Measurements from ENCODE around the gene ZNF735. TPM values are rescaled to one million over a fixed set of nuclear protein-coding genes. Genes with fewer than 3 reads are reported as not detected.
"Not testable (repeated sequence)": the region's sequence is repeated elsewhere in the genome, so short reads cannot be mapped to it uniquely, and the experiment has no call there.

ZNF735 gene
- total RNA-seq, 2 experiments from 2014 or later: not detected

DNA sequence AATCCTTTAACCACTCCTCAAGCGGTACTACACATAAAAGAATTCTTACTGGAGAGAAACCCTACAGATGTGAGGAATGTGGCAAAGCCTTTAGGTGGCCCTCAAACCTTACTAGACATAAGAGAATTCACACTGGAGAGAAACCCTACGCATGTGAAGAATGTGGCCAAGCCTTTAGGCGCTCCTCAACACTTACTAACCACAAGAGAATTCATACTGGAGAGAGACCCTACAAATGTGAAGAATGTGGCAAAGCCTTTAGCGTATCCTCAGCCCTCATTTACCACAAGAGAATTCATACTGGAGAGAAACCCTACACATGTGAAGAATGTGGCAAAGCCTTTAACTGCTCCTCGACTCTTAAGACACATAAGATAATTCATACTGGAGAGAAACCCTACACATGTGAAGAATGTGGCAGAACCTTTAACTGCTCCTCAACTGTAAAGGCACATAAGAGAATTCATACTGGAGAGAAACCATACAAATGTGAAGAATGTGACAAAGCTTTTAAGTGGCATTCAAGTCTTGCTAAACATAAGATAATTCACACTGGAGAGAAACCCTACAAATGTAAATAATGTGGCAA is 12.8 kb downstream of the ZNF735 start:
- H3K27ac Mint-ChIP-seq; H3K27me3 Mint-ChIP-seq; POLR2A ChIA-PET; DNase-seq; H3K4me1 Mint-ChIP-seq; H3K36me3 Mint-ChIP-seq (ENCODE audit: low read depth); H3K4me3 Mint-ChIP-seq; CTCF ChIA-PET: not testable (repeated sequence)
- peaks cover 49% of the 10 kb centered on the region for H3K9me3 Mint-ChIP-seq

DNA sequence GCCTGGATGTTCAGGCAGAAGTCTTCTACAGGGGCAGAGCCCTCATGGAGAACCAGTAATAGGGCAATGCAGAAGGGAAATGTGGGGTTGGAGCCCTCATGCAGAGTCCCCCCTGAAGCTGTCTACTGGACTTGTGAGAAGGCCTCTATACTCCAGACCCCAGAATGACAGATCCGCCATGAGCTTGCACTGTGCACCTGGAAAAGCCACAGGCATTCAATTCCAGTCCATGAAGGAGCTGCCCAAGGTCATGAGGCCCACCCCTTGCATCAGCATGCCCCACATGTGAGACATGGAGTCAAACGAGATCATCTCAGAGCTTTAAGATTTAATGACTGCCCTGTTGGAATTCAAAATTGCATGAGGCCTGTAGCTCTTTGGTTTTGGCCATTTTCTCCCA is 16.4 kb downstream of the ZNF735 start:
- H3K9me3 Mint-ChIP-seq: peaks cover 61% of the 10 kb centered on the region
- no peak overlapping the region for H3K4me3 Mint-ChIP-seq
- H3K36me3 Mint-ChIP-seq (ENCODE audit: low read depth): peaks cover 3% of the 10 kb centered on the region
- DNase-seq: no peak
- ChIA-PET CTCF (no interaction called here), POLR2A (no interaction called here)
- H3K4me1 Mint-ChIP-seq: no peaks in the 10 kb centered on the region
- H3K27ac Mint-ChIP-seq: no peak overlapping the region
- no peaks in the 10 kb centered on the region for H3K27me3 Mint-ChIP-seq

DNA sequence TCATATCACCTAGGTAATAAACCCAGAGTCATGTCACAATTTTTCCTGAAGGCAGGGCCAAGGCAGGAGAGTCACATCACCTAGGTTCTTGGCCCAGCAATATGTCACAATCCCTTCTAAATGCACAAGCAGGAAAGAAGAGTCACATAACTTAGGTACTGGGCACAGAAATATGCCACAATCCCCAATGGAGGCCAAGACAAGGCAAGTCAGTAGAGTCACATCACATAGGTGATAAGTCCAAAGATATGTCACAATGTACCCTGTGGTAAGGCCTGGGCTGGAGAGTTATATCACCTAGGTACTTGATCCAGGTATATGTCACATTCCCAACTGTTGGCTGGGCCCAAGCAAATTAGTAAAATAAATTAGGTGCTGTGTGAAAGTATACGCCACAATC is 21.2 kb downstream of the ZNF735 start, which contains the start of gene ZNF679:
Gene ZNF679, plus strand, starts transcription at position 301 of the 400 bp plus-strand sequence. CDS start 20,644 bp downstream, outside the sequence.
- H3K9me3 Mint-ChIP-seq: peaks cover 67% of the 10 kb centered on the region
- H3K27ac Mint-ChIP-seq; H3K36me3 Mint-ChIP-seq (ENCODE audit: low read depth); DNase-seq; H3K4me3 Mint-ChIP-seq; POLR2A ChIA-PET; H3K4me1 Mint-ChIP-seq; CTCF ChIA-PET; H3K27me3 Mint-ChIP-seq: not testable (repeated sequence)

DNA sequence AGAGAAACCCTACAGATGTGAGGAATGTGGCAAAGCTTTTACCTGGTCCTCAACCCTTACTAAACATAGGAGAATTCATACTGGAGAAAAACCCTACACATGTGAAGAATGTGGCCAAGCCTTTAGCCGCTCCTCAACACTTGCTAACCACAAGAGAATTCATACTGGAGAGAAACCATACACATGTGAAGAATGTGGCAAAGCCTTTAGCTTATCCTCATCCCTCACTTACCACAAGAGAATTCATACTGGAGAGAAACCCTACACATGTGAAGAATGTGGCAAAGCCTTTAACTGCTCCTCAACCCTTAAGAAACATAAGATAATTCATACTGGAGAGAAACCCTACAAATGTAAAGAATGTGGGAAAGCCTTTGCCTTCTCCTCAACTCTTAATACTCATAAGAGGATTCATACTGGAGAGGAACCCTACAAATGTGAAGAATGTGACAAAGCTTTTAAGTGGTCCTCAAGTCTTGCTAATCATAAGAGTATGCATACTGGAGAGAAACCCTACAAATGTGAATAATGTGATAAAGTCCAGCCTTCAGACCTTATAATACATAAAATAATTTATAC is 59.4 kb downstream of the ZNF735 start:
- DNase-seq: no peak
- no peak overlapping the region for H3K4me3 Mint-ChIP-seq
- ChIA-PET POLR2A (no interaction called here), CTCF (no interaction called here)
- H3K27ac Mint-ChIP-seq: no peak overlapping the region
- H3K27me3 Mint-ChIP-seq: no peaks in the 10 kb centered on the region
- H3K9me3 Mint-ChIP-seq: peaks cover 25% of the 10 kb centered on the region
- H3K4me1 Mint-ChIP-seq: no peaks in the 10 kb centered on the region
- H3K36me3 Mint-ChIP-seq (ENCODE audit: low read depth): peaks cover 9% of the 10 kb centered on the region

Other genes starting within 250 kb of the ZNF735 start
- not detected for gene ZNF722, start 208.4 kb upstream of the ZNF735 start, total RNA-seq
- not detected for gene ZNF727, start 161.8 kb upstream of the ZNF735 start, total RNA-seq
- gene ZNF679, start 21.3 kb downstream of the ZNF735 start, total RNA-seq: not detected
- gene ZNF736, start 106.8 kb downstream of the ZNF735 start, total RNA-seq: 10 to 100 TPM; 22.5 to 24.5 TPM